GM21515 (cell line): Measurements from ENCODE around the gene GCSH.

ENCODE experiments used
- ATAC-seq: cut with Tn5 transposase; IDR thresholded peaks from one replicate; pipeline ENCODE4 v1.9.1; 2021; ENCODE audit not compliant: unreplicated experiment

Gene GCSH

DNA sequence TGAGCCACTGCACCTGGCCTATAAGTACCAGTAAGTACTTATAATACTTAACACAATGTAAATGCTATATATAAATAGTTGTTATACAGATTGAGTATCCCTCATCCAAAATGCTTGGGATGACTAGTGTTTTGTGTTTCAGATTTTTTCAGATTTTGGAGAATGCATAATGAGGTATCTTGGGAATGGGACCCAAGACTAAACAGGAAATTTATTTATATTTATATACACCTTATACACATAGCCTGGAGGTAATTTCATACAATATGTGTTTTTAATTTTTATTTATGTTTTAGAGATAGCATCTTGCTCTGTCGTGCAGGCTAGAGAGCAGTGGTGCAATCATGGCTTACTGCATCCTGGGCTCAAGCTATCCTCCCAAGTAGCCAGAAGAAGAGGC is 9.8 kb upstream of the GCSH start:
- no peak for ATAC-seq

DNA sequence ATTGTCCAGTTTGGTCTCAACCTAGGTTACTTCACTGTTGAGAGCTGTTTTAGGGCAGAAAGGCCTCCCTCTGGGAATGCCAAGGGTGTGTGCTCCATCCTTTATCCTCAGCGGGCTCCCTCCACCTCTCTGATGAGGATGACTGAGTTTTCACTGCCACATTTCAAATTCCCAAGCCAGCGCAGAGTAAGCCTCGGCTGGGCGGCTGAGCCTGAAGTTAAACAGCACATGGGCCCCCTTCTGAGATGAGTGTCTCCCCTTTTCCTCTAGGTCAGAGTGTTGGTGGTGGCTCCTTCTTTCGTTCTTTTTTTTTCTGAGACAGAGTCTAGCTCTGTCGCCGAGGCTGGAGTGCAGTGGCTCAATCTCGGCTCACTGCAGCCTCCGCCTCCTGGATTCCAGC is 5.5 kb upstream of the GCSH start:
- no peak for ATAC-seq

DNA sequence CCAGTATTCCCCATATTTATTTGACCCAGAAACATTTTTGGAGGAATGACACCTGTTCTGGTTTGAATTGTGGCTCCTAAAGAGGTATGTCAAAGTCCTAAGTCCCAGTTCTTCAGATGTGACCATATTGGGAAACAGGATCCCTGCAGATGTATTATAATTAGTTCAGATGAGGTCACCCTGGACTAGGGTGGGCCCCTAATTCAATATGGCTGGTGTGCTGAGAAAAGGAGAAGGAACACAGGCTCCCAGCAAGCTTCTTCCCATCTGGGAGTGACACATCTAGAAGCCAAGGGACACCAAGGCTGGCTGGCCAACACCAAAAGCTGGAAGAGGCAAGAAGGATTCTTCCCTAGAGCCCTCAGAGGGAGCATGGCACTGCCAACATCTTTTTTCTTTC is 3.8 kb upstream of the GCSH start:
- no peak for ATAC-seq

DNA sequence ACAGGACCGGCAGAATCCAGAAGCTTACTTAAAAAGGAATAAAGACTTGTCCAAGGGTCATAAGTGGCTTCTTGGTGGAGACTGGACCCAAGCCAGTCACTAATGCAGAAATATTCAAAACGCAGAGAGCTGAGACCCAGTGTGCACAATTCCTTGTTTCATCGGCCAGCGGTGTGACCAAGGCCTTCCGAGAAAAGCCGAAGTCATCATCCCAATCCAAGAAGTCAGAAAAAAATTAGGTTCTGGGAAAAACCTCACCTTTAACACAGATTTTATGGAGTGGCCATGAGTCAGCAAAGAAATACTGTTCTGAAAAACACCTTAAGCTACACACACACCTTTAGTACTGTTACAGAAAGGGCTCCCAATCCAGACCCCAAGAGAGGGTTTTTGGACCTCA is 1.0 kb upstream of the GCSH start:
- ATAC-seq = no peak

DNA sequence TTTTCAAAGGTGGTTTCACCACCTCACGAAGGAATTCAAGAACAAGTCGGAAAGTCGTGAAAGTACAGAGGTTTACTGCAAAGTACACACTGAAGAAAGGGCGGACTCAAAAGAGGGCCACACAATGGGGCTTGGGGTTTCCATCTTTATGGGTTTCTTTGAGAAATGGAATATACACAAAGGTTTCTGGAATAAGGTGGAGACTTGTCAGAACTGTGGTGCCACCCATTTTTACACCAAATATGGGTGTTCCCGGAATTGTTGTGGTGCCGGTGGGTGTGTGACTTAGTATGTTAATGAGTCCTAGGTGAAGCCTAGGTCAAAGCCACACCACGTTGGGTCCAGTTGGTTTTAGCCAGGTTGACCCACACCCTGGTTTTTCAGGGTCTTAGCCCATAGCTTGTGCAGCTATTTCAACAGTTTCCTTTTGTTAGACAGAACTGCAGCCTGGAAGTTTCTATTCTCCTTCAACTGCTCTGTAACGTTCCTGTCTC is 567 bp upstream of the GCSH start:
- ATAC-seq = no peak

DNA sequence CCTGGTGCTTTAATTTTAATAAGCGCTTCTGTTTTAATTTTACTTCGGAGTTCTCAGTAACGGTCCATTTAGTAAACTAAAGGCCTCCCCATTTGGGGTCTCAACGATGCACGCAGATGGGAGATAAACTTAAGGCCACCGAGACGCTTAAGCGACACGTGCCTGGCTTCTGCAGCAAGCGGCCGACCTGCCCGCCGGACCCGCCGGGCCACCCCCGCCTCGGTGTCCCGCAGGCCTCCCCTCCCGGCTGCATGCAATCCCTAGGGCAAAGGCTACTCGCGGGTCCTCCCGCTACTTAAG is 592 bp downstream of the GCSH start:
- peak; percentile 6 for ATAC-seq

DNA sequence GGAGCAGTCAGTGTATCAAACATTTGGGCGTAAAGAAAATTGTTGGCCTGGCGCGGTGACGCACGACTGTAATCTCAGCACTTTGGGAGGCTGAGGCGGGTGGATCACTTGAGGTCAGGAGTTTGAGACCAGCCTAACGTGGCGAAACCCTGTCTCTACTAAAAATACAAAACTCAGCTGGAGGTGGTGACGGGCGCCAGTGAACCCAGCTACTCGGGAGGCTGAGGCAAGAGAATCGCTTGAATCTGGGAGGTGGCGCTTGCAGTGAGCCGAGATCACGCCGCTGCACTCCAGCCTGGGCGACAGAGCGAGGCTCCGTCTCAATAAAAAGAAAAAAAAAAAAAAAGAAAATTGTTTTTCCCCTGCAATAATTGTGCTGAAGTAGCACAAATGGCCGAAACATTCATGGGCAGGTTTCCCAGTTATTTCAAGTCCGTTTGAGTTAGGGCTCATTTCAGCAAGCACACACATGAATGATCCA is 1.4 kb downstream of the GCSH start:
- no peak for ATAC-seq

DNA sequence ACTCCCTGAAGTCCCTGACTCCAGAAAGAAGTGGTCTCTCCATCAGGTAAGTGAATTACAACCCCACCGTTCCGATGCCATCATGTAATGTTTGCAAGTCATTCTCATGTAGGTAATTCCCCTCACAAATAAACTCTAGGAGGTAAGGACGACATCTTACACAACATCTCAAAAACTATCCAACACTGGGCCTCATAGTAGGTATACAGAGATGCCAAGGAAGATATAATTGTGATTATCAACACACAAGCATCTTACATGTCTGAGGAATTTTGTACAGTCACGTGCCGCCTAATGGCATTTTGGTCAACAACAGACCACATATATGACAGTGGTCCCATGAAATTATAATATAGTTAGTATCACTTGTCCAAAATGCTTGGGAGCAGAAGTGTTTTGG is 7.4 kb downstream of the GCSH start:
- no peak for ATAC-seq

DNA sequence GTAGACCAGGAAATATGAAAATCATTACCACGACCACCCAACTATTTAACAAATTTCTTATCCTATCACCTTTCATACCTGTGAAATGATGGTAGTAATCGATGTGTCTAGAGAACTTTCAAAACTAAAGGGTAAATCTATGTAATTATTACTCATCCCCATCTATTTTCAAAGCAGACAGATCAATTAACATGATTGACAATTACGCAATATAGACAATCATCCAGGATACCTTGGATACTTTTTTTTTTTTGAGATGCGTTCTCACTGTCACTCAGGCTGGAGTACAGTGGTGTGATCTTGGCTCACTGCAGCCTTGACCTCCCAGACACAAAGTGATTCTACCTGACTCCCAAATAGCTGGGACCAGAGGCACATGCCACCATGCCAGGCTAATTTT is 15.2 kb downstream of the GCSH start:
- no peak for ATAC-seq

DNA sequence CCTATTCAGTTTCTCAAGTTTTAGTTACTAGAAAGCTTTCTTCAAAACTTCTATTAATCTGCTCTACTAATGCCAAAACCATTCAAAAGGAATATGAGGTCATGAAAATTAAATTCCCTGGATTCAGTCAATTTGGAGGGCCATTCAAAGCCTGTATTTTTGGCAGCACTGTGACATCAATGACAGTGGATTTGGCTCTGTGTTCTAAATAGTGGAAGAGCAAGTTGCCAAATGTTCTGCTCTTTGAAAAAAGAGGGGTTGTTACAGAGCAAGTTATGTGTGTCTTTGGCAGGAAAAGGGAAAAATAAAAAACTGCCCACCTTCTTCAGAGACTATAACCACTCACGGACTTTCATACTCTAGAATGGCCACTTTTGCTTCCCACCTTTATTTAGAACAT is 16.0 kb downstream of the GCSH start:
- ATAC-seq = no peak

DNA sequence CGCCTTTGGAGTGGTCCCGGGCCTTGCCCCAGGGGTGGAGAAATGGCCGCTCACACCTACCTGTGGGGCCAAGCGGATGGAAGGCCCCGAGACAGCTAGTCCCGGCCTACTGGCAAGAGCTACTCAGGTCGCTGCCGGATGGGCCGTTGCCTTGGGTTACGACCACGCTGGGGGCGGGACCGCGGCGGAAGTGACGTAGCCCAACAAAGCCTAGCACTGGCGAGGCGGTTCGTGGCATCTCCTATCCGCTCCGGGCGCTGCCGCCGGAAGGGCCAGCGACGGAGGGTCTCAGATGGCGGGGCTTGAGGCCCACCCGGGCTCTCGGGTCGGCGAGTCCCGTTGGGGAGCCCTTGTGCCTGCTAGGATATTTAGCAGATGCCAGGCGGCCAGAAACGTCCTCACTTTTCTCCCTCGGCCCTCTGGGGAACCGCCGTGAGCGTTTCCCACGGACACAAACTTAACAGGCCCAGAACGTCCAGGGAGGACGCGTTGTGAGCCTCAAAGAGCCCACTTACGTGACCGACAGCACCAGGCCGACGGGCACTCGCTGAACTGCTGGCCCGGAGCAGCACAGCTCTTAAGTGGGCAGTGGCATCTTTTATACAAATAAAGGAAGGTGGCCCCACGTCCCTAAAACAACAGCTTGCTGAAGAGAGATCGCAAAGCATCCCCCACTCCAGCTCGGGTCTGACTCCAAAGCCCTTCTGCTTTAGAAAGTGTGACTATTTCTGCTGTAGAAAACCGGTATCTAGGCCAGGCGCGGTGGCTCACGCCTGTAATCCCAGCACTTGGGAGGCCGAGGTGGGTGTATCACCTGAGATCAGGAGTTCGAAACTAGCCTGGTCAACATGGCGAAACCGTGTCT is 18.9 kb downstream of the GCSH start, which contains the start of gene C16orf46:
Gene C16orf46, minus strand, starts transcription at position 163 of the 865 bp plus-strand sequence. CDS start 13,283 bp downstream, outside the sequence.
- ATAC-seq = peak; percentile 97

DNA sequence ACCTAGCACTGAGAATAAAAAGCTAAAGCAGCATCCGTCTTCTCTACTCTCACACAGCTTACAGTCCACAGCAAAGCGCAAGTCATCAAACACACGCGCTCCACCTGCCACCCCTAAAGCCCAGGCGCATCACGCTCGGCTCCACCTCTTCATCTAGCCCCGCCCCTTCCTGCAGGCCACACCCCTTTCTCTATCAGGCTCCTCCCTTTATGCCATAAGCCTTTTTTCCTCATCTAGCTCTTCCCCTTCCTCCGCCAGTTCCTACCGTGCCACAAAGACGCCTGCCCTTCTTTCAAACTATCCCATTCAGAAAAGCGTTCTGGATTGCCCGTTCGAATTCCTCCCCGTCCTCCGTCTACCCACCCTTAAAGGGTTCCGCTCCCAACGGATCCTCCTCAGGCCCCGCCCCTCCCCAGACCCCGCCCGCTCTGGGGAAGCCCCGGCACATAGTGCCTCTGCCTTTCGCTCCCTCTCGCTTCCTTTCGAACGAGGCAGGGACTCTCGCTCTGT is 19.6 kb downstream of the GCSH start:
- ATAC-seq = peak; percentile 84

DNA sequence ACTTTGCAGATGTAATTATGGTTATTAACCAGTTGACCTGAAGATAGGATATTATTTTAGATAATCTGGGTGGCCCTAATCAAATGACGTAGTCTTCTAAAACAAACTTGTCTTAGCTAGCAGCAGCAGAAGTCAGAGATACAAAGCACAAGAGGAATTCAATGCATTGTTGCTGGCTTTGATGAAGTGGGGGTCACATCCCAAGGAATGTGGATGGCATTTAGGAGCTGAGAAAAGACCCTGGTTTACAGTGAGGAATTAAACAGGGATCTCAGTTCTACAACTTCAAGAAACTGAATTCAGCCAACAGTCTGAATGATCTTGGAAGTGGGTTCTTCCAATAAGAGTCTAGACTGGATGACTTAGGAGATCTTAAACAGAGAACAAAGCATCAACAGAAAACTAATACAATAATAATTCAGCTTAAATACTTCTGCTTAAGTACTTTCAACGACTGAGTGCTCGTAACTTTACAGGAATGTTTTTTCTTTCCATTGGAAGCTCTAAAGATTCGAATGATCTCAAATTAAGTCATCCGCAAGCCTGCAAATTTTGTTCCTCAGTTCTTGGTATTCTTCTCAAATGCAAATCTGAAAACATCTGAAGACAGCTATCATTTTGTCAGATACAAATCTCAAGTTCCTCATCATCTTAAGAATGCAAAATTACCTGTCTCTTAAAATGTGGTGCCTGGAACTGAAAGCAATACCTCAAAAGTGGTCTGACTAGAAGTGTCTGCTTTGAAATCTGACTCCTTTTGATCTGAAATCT is 22.4 kb downstream of the GCSH start:
- no peak for ATAC-seq

DNA sequence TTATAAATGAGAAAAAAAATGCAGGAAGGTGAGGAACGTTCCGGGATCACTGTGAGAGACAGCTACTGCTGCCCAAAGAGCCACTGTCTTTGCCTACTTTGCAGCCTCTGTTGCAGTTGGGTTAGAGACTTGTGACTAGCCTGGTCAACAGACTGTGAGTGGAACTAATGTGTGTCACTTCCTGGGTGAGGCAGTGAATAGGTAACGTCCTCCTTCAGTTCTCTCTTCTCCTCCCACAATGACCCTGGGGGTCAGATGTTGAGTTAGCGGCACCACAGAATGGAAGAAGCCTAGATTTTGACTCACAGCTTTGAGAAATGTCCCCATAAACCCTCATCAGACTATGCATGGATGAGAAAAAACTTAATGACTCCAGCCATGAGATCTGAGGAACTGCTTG is 24.4 kb downstream of the GCSH start:
- ATAC-seq = no peak

DNA sequence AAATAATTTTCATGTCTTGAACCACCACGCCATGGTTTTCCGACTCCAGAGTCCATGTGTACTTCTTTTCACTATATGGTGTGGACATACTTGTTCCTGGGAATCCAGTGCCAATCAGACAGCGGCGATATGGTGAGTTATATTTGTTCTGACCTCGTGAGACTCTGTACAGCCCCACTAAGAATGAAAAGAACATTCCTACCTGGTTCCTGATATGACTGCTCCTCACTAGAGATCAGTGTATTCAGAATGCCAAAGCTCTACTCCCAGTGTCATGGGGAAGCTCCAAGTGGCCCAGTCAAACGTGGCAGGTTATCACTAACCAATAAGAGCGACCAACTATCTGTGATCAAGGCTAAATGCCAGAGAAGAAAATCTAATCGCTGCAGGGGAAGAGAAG is 25.2 kb downstream of the GCSH start:
- ATAC-seq = no peak

DNA sequence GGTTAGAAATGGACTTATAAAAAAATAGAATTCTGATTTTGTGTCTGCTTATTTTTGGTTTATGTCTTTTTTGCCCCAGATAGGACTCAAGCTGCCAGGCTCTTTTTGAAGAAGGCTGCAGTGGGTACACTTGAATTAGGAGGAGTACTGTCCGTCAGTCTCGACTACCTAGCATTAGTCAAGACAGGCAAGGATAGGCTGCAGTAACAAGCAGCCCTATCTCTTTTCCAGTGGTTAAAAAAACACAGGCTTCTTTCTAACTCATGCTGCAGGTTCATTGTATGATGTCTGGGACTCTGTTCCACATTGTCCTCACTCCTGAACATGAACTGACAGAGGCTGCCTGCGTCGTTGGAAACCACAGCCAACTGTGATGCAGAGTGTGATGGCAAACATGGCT is 27.1 kb downstream of the GCSH start:
- no peak for ATAC-seq

DNA sequence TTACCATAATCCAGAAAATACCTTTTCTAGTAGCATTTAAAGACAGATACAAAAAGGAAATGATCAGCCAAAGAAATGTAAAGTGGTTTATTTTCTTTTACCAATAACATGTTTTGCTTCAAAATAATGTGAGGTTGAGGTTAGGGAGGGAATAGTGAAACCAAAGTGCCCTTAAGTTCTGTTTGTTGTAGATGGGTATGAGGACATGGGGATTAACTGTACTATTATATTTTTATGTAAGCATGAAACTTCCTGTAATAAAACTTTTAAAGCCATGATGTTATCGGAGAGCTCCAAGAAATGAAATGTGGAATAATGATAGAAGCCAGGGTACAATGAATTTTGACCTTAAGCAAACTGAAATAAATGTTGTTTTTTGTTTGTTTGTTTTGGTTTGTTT is 29.0 kb downstream of the GCSH start:
- no peak for ATAC-seq

DNA sequence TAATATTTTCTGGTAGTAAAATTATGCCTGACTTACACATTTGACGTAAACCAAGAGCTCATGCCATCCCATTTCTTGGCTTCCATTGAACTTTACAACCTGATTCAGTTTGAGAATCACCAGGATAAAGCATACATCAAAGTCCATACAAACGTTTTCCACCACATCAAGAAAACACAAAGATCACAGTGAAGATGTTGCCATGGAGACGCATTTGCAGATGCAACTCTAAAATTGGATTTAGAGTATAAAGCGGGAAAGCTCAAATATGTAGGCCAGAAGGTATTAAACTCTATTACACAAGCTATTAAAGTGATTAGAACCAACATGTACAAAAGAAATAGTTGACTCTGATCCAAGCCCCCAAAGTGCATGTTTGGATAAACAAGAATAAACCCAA is 29.5 kb downstream of the GCSH start:
- ATAC-seq = no peak

DNA sequence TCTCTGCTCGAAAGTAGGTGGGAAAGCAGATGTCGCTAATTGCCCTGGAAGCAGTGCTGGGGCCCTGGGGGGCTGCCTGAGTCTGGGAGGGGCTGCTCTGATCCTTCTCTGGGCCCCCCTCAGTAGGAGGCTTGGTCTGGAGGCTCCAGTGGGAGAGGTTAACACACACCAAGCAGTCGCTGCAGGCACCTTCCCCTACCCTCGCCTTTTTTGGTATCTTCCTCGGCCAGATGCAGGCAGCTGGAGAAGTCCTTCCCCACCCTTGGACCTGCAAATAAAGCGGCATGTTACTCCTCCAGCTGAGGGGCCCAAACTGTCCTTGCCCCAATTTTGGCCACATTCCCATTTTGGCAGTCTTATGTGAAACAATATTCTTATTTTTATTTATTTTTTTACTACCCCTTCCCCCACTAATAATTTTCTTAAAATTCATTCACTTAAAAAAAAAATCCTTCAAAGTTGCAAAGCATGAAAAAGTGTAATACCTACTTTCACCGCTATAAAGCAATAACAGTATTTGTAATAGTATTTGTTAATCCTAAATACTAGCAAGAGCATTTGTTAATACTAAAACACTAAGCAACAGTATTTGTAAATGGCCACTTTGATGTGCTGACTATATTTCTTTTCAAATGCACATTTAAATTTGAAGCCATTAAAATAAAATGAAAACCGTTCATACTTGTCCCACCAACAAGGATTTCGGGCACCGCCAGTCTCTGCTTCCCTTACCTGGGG is 34.2 kb downstream of the GCSH start:
- no peak for ATAC-seq

DNA sequence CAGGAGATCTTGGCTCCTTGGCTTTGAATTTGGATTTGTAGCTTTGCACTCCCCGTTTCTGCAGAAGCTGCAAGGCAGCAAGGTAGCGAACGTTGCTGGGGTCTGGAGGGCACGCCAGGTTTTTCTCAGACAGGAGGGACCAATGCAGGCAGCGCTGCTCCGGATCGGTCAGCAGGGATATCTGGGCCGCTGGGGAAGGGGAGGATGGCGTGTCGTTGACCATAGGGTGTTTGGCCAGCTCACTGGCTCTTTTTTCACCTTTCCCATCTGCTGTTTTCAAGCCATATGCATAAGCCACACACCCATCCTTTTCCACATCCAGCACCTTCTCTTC is 34.9 kb downstream of the GCSH start:
- no peak for ATAC-seq

DNA sequence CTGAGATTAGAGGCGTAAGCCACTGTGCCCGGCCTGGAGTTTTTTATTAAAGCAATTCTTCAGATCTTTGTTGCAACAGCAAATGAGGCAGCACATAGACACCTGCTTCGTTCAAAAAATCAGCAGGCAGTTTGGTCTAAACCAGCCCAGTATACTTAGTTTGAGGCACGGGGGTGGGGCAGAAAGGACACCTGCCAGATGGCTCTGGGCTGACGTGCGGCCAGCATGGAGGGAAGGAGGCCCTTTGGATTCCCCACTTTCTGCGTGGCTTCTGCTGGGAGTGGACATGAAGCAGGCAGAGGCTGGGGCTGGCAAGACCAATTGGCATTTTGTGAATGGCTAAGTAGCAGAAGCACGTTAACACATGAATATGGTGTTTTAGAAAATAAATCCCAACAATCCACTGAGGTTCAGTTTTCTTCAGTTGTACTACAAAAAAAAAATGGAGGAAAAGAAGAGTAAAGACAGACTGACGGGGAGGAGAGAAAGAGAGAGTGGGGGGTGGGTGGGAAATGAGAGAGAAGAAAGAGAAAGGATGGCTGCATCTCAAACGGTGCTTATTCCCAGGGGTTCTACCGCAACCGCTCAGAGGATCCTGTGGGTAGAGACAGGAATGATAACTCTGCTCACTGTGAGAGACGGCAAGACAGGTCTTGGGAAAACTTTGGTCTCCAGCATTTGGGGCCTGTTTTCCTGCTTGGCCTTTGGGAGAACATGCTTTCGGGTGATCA is 35.5 kb downstream of the GCSH start:
- no peak for ATAC-seq
